IPS DF 4.7 (cell line): Measurements from ENCODE around the gene OSBPL7.
A peak's percentile ranks its signal among the peaks of the same experiment; 100 is the strongest.

Experiments
- DNase-seq: peaks from one replicate; pipeline ENCODE4 v3.0.0-alpha.2; 2013; ENCODE audit warnings: low spot score; ENCODE audit errors: extremely low read depth

The OSBPL7 gene, protein sequence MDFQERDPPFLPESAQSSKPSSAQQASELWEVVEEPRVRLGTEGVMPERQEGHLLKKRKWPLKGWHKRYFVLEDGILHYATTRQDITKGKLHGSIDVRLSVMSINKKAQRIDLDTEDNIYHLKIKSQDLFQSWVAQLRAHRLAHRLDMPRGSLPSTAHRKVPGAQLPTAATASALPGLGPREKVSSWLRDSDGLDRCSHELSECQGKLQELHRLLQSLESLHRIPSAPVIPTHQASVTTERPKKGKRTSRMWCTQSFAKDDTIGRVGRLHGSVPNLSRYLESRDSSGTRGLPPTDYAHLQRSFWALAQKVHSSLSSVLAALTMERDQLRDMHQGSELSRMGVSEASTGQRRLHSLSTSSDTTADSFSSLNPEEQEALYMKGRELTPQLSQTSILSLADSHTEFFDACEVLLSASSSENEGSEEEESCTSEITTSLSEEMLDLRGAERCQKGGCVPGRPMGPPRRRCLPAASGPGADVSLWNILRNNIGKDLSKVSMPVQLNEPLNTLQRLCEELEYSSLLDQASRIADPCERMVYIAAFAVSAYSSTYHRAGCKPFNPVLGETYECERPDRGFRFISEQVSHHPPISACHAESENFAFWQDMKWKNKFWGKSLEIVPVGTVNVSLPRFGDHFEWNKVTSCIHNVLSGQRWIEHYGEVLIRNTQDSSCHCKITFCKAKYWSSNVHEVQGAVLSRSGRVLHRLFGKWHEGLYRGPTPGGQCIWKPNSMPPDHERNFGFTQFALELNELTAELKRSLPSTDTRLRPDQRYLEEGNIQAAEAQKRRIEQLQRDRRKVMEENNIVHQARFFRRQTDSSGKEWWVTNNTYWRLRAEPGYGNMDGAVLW

DNA sequence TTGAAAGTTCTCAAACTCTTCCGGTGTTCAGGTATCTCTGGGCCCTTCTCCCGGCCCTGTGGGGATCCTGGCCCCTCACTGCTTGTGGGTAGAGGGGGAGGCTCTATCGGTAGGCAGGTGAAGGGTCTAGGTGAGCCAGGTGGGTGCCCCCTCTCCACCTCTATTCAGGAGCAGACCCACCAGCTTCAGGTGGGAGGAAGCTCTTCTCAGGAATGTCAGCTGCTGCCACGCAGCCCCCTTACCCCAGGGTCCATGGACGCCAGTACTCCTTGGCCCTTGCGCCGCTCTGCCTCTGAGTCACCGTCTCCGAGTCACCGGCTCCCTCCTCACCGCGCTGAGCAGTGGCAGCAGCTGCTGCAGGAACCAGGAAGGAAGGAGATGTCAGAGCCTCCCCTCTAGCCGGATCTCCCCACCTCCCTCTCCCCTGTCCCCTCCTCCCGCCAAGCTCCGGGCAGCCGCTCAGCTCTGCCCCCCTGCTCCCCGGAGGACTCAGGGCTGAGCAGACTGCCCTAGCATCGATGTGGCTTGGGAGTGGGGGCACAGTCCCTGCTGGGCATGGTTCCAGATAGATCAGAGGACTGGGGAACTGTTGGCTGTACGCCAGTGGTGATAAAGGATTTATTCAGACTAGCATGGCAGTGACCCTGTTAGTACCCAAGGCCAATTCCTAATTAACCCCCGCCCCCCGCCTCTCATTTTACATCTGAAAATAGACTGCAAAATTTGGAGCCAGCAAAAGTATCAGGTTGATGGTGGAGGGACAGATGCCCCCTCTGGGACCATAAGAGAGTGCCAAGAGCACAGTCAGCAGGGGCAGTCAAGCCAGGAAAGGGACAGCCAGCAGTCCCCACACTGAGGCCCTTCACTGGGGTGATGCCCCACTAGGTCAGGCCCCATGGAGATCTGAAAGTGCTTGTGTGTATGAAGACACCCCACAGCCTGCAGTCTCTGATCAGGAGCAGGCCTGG lies at the start of gene OSBPL7:
OSBPL7 (minus strand) TSS at position 371 of the 968 bp plus-strand sequence. CDS start 1,516 bp downstream, outside the sequence.
- no peak for DNase-seq

DNA sequence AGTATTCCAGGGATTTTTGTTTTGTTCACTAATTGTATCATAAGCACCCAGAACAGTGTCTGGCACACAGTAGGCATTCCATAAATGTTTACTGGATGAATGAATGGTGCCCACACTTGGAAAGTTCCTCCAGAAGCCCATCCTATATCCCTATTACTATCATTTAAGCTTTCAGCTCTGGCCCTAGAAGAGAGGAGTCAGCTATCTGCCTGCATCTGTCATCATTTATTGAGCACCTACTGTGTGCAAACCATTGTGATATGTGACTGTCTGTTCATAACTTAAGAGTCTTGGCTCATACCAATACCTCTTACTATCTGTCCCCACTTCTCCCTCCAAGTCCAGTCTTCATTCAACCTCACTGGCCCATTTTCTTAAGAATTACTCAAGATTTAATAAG lies 49.5 kb upstream of the OSBPL7 start:
- DNase-seq = no peak

DNA sequence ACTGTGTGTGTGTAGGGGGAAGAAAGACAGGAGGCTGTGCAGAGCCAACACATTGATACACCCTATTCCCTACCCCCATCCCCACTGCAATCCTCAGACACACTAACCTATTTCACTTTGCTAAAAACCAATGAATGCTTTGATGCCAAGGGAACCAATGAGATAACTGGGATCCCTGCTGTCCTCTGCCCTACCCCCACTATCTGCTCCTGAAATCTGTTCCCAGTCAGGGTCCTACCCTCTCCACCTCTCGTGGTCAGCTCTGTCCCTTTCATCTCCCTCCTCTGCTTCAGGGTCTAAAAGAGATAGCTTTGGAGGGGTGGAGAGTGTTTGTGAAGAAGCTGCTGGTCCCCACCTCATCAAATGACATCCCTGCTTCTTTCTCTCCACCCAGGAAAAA lies 48.5 kb upstream of the OSBPL7 start:
- no peak for DNase-seq

DNA sequence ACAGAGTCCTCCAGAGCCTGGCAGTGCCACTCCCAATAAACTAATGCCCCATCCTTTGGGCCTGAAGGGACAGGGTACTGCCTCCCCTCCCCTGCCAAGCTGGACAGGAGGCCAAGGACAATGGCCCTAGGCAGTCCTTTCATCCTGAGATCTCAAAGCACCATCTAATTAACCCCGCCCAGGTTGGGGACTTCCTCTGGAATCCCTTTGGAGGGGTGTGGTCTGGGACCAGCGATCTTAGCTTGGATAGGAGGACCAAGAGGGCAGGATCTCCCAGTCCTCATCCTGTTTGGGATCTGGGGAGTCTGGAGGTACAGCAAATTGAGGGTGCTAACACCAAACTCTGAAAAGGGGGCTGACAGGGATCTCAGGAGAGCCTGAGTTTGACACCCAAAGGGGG lies 47.5 kb upstream of the OSBPL7 start:
- DNase-seq = no peak

DNA sequence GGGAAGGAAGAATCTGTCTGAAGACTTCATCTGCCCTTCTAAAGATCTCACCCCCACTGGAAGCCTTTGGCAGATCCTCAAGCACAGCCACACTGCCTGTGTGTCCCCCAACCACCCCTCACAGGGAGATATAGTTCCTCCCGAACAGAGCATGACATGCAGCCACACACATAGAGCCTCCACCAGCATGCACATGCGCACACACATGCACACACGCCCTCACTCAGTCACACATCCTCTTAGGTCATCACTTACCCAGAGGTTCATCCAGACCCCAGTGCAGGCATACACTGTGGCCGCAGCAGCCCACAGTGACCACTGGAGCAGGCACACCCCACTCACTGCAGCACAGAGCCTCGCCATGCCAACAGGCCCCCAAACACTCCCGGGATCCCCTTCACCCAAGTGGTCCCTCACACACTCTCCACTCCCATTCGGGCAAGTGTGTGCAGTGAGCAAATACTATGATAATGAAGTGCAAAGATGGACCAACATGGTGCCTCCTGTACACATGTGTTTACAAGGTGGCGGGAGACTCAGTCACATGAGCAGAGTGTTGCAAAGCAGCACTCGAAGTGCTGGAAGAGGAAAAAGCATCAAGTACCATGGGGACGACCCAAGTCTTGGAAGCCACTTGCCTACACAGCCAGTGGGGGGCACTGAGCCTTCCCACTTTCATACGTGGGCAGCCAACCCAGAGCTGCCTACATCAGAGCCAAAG lies 46.4 kb upstream of the OSBPL7 start:
- no peak for DNase-seq

DNA sequence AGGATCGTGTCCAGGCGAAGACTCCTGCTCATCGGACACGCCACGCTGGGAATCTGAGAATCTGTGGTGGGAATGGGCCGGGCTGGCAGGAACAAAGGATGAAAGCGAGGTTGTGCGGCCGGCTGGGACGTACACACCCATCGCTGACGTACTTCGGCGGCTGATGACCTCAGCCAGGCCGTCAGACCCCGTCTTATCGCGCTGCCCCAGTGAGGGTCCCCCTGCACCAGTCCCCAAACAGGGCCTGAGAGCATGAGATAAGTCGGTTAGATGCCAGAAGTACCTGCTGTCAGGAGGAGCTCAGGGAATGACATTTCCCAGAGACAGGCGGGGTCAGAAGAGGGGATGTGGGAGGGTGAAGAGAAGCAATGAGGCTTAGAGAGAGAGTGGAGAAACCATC lies 45.3 kb upstream of the OSBPL7 start:
- no peak for DNase-seq

DNA sequence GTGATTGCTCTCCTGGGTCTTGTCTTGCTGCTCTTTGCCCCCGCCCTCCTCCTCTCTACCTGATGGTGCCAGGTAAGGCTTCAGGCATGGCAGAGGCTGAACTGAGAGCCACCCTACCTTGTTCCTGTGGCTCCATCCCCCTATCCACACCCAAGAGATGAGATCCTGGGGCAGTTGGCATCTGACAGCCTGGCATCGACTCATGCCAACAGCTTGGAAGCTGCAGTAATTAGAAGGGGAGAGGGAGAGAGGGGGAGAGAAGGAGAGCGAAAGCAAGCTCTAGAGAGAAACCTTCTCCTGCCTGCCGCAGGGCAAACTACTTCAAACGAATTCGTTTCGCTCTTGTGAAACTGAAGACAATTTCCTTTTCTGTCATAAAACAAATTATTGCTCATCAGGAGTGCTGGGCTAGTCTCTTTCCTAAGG lies 43.2 kb upstream of the OSBPL7 start:
- DNase-seq = no peak

DNA sequence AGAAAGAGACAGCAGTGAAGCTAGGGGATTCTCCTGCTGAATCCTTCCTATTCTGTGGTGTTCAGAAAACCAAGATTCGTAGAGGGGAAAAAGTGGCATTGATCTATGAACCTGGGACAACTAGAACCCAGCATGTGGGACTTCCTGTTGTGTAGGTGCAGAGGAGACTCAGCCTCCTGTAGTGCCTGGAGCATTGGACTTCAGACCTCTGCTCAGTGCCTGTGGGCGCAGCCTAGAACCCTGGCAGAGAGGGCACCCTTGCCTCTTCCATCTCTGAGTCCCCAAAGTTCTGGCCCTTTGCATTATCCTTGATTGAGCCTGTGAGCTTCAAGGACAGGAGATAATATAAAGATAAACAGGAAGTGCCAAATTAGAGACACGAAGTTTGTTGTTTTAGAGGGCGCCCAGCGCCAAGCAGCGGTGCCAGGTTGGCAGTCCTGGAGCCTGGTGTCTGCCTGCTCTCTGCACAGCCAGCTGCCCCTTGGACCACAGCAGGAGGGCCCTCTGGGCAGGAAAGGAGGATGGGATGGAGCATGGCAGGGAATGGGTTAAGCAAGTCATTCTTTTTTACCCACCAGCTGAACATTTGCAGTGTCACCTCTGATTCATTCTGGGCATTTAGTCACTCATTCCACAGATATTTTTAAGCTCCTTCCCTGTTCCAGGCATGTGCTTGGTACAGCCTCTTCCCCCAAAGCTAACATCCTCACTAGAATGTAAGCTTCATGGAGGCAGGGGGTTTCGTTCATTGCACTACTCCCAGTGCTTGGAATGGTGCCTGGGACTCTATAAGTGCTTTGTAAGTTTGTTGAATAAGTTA lies 41.2 kb upstream of the OSBPL7 start:
- DNase-seq = no peak

DNA sequence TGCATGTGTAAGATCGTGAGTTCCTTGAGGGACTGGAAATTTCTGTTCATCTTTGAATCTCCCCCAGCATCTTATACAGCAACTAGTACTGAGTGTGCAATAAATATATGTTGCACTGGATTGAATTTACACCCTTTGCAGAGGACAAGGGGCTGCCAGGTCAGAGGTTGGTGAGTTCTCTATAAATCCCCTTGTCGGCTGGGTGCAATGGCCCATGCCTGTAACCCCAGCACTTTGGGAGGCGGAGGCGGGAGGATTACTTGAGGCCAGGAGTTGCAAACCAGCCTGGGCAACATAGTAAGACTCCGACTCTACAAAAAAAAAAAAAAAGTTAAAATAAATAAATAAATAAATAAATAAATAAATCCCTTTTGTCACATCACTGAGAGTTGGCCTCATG lies 38.8 kb upstream of the OSBPL7 start:
- no peak for DNase-seq

DNA sequence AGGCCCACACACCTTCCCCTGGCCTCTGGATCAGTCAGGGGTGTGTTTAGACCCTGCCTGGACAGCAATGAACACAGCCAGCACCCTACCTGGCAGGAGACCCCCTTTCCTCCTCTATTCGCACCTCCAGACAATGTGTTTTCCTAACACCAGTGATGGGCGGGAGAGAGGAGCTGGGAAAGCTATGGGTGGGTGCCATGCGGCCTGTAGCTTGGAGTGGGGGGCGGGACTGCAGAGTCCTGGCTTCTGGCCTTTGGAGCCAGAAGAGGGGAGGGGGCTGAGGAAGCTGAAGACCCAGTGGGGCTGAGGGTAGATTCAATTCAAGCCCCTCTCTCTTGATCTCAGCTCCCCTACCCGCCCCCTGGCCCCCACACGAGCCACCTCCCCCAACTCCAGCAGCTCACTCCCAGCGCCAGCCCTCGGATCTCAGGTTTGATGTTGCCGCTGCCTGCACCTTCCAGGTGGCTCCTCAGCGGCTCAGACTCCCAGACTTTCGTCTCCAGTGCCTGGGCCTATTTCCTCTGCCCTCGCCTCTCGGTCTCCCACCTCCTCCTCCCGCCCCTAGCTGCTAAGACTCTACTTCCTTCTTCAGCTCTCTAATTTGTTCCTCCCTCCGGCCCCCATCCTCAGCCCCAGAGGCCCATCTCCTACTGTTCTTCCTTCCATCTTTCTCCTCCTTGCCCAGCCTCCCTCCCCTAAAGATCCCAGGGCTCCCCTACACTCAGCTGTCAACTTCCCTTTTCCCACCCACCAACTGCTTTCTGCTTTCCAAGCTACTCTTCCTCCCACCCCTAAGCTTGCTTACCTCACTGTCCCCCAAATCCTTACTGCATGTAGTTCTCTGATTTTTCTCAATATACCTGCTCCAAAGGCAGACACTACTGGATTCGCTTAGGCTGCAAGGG lies 36.2 kb upstream of the OSBPL7 start:
- DNase-seq = no peak

DNA sequence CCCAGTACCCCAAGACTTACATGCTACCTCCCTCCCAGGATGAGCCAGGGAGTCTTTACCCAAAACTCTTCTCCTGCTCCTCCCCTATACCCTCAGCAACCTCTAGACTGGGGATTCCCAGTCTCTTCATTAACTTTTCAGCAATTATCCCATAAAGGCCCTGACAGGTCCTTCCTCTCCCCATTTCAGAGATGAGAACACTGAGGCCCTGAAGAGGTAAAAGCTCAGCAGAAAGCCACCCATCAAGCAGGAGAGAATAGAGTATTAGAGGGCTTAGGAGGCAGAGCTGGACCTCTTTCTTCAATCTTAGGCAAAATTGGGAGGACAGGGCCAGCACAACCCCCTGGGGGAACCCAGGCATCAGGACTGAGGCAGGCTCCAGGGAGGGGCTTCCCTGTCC lies 35.2 kb upstream of the OSBPL7 start:
- no peak for DNase-seq

DNA sequence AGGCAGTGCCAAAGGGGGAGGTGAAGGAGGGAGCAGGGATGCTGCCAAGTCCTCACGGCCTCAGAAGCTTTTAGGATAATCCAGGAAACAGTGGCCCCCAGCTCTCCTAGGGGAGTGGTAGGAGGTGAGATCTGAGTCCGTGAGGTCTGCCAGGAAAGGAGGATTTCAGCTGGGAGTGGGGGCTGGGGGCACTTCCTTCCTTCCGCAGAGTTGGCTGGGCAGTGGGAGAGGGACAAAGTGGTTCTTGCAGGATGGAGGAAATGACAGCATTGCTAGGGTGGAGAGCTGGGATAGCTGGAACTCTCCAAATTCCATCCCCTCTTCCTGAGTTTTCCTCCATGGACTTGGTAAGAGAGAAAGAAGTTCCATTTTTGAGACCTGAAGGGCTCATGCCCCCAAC lies 34.1 kb upstream of the OSBPL7 start:
- no peak for DNase-seq

DNA sequence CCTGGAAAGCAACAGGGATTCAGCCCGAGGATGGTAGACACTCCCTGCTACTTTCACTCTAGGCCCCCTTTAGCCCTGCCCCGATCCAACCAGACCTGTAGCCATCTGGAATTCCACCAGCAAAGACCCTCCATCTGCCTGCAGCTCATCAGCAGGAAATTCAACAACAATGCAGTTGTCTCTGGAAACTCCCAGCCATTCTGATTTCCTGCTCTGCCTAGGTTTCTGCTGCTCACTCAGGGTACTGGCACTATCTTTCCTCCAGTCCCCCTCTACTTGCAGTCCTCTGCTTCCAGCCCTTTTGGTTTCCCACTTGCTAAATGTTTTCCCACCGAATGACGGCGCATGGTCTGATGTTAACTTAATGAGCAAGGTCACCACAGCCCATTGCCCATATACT lies 32.0 kb upstream of the OSBPL7 start:
- DNase-seq = no peak

DNA sequence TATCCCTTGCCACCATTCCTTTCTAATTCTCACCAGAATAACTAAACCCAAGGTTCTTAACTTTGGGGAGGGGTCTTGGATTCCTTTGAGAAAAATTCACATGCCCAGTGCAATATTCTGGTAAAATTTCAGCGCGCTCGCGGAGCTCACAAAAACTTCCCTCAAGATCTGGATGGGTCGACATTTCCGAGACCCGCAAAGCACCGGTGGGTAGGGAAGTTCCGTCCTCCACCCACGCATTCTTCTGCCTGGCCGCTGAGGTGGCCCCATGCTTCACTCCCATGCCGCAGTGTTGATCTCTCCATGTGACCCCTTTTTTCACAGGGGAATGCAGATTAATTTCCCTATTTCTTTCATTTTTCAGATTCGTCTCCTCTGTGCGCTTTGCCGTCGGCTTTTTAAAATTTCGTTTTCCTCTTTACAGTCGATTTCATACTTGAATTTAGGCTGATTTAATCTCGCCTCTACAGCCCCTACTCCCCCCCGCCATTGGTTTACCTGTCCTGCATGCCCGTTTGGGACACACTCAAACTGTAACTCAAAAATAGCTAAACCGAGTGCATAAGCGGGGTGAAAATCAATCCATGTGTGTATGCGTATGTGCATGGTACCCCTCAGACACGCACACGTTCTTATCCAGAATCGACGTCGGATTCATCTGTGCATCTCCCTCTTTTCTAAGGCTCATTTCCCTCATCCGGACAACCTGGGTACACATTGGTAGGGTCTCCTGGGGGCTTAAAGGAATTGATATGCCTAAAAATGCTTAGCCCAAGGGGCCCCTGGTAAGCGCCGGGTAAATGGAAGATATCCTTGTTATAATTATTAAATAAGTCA lies 30.7 kb upstream of the OSBPL7 start:
- no peak for DNase-seq

DNA sequence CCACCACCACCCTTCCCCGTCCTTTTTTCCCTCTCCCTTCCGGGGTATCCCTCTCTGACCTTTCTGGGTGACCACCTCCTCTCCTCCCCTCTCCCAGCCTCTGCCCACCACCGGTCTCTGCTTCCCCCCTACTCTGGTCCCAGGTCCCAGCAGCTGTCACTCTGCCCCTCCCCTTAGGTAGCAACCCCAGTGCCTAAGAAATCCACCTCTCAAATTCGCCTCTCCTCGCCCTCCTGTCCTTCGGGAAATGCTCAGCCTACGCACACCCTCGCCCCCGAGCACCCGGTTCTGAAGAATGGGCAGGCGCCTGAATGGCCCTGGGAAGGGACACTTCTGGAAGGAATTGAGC lies 30.1 kb upstream of the OSBPL7 start:
- DNase-seq = no peak

DNA sequence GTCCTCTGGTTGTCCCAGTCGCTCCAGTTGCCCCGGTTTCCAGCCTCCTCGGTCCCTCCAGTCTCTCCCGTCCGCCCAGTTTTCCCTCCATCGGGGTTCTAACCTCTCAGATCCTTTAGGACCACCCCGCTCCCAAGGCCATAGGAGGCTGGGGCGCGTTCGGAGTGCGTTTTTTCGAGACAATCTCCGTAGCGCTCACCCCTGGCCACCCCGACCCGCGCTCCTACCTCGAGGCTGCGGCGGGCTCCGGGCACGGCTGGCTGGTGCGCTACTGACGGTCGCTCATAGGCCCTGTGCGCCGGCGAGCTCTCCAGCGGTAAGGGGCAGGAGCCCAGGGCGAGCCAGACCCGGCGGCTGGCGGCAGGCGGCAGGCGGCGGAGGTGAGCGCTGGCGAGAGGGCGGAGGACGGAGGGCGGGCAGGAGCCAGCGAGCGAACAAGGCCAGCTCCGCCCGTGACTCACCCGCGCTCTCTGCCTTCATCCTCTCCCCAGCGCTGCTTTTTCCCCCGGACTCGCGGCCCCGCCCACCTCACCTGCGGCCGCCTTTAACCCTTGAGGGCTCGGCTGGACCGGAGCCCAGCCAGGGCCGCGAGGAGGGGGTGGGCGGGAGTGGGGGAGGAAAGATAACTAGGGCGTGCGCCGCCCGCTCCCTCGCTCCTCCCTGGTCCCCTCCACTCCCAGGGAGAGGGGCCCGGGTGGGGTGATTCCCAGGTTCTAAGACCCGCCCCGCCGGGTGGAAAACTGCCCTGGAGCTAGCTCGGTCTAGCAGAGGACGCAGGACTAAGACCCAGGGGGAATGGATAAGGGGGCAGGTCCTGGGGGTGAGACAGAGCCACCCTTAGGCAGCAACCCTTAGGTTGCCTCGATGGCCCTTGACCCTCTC lies 29.3 kb upstream of the OSBPL7 start, which contains the start of gene SP6:
SP6 (minus strand) TSS at position 472 of the 882 bp plus-strand sequence. CDS start 2,734 bp downstream, outside the sequence.
- peak; percentile 51 for DNase-seq

DNA sequence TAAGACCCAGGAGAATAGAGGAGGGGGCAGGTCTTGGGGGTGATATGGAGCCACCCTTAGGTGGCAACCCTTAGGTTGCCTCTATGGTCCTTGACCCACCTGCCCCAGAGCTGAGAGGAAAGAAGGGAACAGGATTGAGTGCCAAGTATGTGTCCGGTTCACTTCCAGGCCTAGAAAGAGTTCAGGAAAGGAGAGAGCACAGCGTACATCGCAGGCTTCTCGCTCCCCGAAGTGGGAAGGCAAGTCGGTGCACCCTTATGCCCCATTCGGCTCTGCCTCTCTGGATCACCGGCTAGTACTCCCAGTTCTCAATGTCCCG lies 28.7 kb upstream of the OSBPL7 start:
- DNase-seq = no peak
